Mesothelial cell of epicardium (in vitro differentiated cells): ENCODE data around the gene BARHL1. TPM values are rescaled to one million over a fixed set of nuclear protein-coding genes. Genes with fewer than 3 reads are reported as not detected.

Experiments
- DNase-seq, 2 experiments: peaks; one replicate each; pipeline ENCODE4 v3.0.0; 2021; ENCODE audit warnings: low spot score in 2 of 2; ENCODE audit not compliant: unreplicated experiment in 2 of 2
- H3K27ac Mint-ChIP-seq: 2 replicates; pipeline ENCODE4 v1.8.0; 2021; ENCODE audit warnings: mixed read lengths
- H3K27me3 Mint-ChIP-seq: 2 replicates; pipeline ENCODE4 v1.8.0; 2021; ENCODE audit warnings: low read depth, mixed read lengths
- H3K36me3 Mint-ChIP-seq: 2 replicates; pipeline ENCODE4 v1.8.0; 2021; ENCODE audit warnings: mixed read lengths
- H3K4me1 Mint-ChIP-seq: 2 replicates; pipeline ENCODE4 v1.8.0; 2021; ENCODE audit warnings: mixed read lengths
- H3K4me3 Mint-ChIP-seq: 2 replicates; pipeline ENCODE4 v1.8.0; 2021; ENCODE audit warnings: mild to moderate bottlenecking, moderate library complexity, mixed read lengths
- H3K9me3 Mint-ChIP-seq: 2 replicates; pipeline ENCODE4 v1.8.0; 2021; ENCODE audit warnings: mixed read lengths
- CTCF ChIP-seq: fragments of 200-600 bp; sonication (generic); IDR thresholded peaks from one replicate; pipeline ENCODE4 v1.5.0; 2021; ENCODE audit warnings: antibody characterized with exemption; ENCODE audit not compliant: unreplicated experiment
- total RNA-seq: library from RNA; stranded (reverse); gene quantifications from 3 replicates; pipeline ENCODE4 v1.2.1, GENCODE V29; 2021

BARHL1 gene
- total RNA-seq, 1 donor from 2014 or later = 0.18 TPM

DNA sequence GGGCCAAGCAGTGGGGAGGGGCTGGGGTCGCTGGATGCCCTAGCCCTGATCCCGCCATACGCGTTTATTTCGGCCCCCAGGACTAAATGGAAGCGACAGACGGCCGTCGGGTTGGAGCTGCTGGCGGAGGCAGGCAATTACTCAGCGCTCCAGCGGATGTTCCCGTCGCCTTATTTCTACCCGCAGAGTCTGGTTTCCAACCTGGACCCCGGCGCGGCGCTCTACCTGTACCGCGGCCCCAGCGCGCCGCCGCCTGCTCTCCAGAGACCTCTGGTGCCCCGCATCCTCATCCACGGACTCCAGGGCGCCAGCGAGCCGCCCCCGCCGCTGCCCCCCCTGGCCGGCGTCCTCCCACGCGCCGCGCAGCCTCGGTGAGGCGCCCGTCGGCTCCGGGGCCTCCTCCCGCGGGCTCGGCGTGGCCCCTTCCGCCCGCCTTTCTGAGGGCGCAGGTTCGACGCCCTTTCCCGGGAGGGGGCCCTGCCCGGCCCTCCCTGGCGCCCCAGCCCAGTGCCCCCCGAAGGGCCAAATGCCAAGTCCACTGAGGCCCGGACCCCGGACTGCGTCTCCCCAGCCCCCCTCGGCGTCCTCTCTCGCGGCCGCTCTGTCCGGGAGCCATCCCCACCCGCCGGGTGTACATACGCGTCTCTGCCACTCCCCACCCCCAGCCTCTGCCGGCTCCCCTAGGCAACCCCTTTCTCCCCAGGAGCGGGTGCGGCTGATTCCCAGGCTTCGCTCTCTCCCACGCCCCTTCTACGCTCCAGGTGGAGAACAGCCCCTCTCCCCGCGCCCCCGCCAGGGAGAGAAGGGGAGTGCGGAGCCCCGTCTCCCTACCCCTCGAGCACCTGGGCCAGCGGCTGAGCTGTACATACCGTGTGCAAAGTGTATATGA, 7.0 kb downstream of the BARHL1 start:
- TF ChIP-seq CTCF = no peak
- H3K4me1 Mint-ChIP-seq = peaks cover 2% of the 10 kb centered on the region
- no peak overlapping the region for H3K27ac Mint-ChIP-seq
- no peaks in the 10 kb centered on the region for H3K9me3 Mint-ChIP-seq
- no peak for DNase-seq
- peaks cover 88% of the 10 kb centered on the region for H3K27me3 Mint-ChIP-seq
- H3K36me3 Mint-ChIP-seq = peaks cover 15% of the 10 kb centered on the region
- H3K4me3 Mint-ChIP-seq = peak overlapping the region; percentile 33

- Mint-ChIP-seq H3K36me3 (peaks cover 20% of the 10 kb centered on the region), H3K4me3 (no peak overlapping the region), H3K27me3 (peaks cover 82% of the 10 kb centered on the region), H3K4me1 (peaks cover 2% of the 10 kb centered on the region), H3K9me3 (no peaks in the 10 kb centered on the region), H3K27ac (no peak overlapping the region)
- DNase-seq = no peak
- TF ChIP-seq CTCF = no peak
Measured at GRCh38 chr9:132590037-132590317, 7.6 kb downstream of the BARHL1 start.

DNA sequence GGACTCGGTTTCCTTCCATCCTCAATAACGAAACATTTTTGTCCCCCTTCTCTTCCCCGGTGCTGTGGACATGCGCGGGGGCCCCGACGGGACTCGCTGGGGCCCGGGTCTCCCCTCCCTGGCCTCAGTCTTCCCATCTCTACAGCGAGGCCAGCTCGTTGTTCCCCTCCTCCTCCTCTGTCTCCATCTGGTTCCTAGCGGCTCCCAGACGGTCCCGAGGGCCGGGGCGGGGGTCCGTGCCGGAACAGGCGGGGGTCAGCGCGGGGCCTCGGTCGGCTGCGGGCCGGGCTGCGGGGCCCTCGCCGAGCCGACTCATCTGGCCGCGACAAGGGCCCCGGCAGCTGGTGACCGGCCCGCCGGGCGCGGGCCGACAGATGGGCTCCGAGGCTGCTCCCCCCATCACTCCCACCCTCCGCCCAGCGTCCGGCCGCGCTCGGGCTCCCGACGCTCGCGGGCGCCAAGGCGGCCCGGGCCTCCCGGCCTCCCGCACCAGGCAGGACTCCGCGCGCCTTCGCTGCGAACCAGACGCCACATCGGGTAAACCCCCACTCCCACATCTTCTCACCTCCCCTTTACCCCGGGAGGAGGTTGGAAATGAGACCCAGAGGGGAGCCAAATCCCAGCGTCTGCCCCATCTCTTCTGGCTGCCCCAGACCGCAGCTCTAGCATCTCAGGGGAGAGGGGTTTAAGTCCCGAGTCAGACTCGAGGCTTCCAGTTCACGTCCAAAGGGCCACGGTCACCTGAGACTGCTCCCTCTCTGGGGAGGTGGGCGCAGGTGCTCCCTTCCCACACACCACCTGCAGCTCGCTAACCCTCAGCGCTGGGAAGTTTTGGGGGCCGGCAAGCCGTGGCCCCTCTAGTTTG, 8.1 kb downstream of the BARHL1 start:
- DNase-seq = no peak
- TF ChIP-seq CTCF = no peak
- Mint-ChIP-seq H3K9me3 (no peaks in the 10 kb centered on the region), H3K36me3 (peaks cover 22% of the 10 kb centered on the region), H3K27ac (no peak overlapping the region), H3K27me3 (peaks cover 76% of the 10 kb centered on the region), H3K4me1 (peaks cover 2% of the 10 kb centered on the region), H3K4me3 (no peak overlapping the region)

DNA sequence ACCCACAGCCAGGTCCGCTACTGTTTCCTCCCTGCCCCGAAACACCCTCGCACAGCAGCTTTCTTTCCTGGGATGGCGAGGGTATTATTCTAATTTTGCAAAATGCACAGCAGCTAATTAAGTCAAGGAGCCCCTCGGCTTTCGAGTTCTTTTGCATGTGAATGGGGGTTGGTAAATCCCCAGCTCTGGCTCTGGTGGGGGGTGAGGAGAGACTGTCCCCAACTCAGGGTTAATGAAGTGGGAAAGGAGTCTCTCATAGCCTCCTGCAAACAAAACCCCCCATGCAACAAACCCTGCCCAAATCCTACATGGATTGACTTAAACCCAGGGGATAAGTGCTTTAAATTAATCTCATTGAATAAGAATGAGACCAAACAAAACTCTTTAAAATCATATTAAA, 8.8 kb downstream of the BARHL1 start:
- Mint-ChIP-seq H3K27me3 (peaks cover 69% of the 10 kb centered on the region), H3K9me3 (no peaks in the 10 kb centered on the region), H3K36me3 (peaks cover 22% of the 10 kb centered on the region), H3K4me3 (no peak overlapping the region), H3K4me1 (peaks cover 2% of the 10 kb centered on the region), H3K27ac (no peak overlapping the region)
- TF ChIP-seq CTCF = no peak
- no peak for DNase-seq

- no peak for TF ChIP-seq CTCF
- no peak for DNase-seq
- H3K36me3 Mint-ChIP-seq = peaks cover 26% of the 10 kb centered on the region
- H3K27ac Mint-ChIP-seq = no peak overlapping the region
- H3K4me3 Mint-ChIP-seq = no peak overlapping the region
- H3K27me3 Mint-ChIP-seq = peaks cover 63% of the 10 kb centered on the region
- H3K4me1 Mint-ChIP-seq = peaks cover 2% of the 10 kb centered on the region
- no peaks in the 10 kb centered on the region for H3K9me3 Mint-ChIP-seq
Measured at GRCh38 chr9:132591751-132592314, 9.4 kb downstream of the BARHL1 start.
